Activated naive CD8-positive, alpha-beta T cell (primary cell): ENCODE results near the gene MAP3K2.

Source experiments
- H3K27ac Mint-ChIP-seq: one replicate; pipeline ENCODE4 v1.8.0; 2021; ENCODE audit warnings: mixed read lengths
- H3K27me3 Mint-ChIP-seq: one replicate; pipeline ENCODE4 v1.8.0; 2021; ENCODE audit warnings: mixed read lengths
- H3K36me3 Mint-ChIP-seq: one replicate; pipeline ENCODE4 v1.8.0; 2021; ENCODE audit warnings: mixed read lengths
- H3K4me1 Mint-ChIP-seq: one replicate; pipeline ENCODE4 v1.8.0; 2021; ENCODE audit warnings: low read depth, mixed read lengths
- H3K4me3 Mint-ChIP-seq: one replicate; pipeline ENCODE4 v1.8.0; 2021; ENCODE audit warnings: mild to moderate bottlenecking, mixed read lengths
- H3K9me3 Mint-ChIP-seq: one replicate; pipeline ENCODE4 v1.8.0; 2021; ENCODE audit warnings: low read depth, mixed read lengths

MAP3K2 gene

GRCh38 chr2:127423880-127424279 is 36.1 kb upstream of the MAP3K2 start:
- Mint-ChIP-seq H3K4me3 (peak overlapping the region; percentile 5), H3K4me1 (peaks cover 10% of the 10 kb centered on the region), H3K27ac (no peak overlapping the region), H3K9me3 (no peaks in the 10 kb centered on the region), H3K27me3 (peaks cover 28% of the 10 kb centered on the region), H3K36me3 (no peaks in the 10 kb centered on the region)

DNA sequence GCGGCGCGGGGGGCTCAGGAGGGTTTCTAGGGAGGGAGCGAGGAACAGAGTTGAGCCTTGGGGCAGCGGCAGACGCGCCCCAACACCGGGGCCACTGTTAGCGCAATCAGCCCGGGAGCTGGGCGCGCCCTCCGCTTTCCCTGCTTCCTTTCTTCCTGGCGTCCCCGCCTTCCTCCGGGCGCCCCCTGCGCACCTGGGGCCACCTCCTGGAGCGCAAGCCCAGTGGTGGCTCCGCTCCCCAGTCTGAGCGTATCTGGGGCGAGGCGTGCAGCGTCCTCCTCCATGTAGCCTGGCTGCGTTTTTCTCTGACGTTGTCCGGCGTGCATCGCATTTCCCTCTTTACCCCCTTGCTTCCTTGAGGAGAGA is 35.7 kb upstream of the MAP3K2 start:
- Mint-ChIP-seq H3K4me1 (peaks cover 10% of the 10 kb centered on the region), H3K27ac (no peak overlapping the region), H3K36me3 (no peaks in the 10 kb centered on the region), H3K9me3 (no peaks in the 10 kb centered on the region), H3K4me3 (peak overlapping the region; percentile 5), H3K27me3 (peaks cover 28% of the 10 kb centered on the region)

DNA sequence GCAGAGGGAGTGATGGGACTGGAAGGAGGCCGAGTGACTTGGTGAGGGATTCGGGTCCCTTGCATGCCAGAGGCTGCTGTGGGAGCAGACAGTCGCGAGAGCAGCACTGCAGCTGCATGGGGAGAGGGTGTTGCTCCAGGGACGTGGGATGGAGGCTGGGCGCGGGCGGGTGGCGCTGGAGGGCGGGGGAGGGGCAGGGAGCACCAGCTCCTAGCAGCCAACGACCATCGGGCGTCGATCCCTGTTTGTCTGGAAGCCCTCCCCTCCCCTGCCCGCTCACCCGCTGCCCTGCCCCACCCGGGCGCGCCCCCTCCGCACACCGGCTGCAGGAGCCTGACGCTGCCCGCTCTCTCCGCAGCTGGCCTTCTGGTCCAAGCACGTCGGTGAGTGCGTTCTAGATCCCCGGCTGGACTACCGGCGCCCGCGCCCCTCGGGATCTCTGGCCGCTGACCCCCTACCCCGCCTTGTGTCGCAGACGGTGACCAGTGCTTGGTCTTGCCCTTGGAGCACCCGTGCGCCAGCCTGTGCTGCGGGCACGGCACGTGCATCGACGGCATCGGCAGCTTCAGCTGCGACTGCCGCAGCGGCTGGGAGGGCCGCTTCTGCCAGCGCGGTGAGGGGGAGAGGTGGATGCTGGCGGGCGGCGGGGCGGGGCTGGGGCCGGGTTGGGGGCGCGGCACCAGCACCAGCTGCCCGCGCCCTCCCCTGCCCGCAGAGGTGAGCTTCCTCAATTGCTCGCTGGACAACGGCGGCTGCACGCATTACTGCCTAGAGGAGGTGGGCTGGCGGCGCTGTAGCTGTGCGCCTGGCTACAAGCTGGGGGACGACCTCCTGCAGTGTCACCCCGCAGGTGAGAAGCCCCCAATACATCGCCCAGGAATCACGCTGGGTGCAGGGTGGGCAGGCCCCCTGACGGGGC is 35.0 kb upstream of the MAP3K2 start:
- peaks cover 28% of the 10 kb centered on the region for H3K27me3 Mint-ChIP-seq
- H3K36me3 Mint-ChIP-seq = no peaks in the 10 kb centered on the region
- peaks cover 10% of the 10 kb centered on the region for H3K4me1 Mint-ChIP-seq
- H3K4me3 Mint-ChIP-seq = peak overlapping the region; percentile 46
- H3K27ac Mint-ChIP-seq = no peak overlapping the region
- H3K9me3 Mint-ChIP-seq = no peaks in the 10 kb centered on the region

- H3K9me3 Mint-ChIP-seq = no peaks in the 10 kb centered on the region
- no peak overlapping the region for H3K27ac Mint-ChIP-seq
- peaks cover 13% of the 10 kb centered on the region for H3K4me1 Mint-ChIP-seq
- no peaks in the 10 kb centered on the region for H3K36me3 Mint-ChIP-seq
- peaks cover 28% of the 10 kb centered on the region for H3K27me3 Mint-ChIP-seq
- peak overlapping the region; percentile 40 for H3K4me3 Mint-ChIP-seq
These were observed 34.2 kb upstream of the MAP3K2 start for GRCh38 chr2:127421871-127422558.

- Mint-ChIP-seq H3K27me3 (peaks cover 28% of the 10 kb centered on the region), H3K27ac (no peak overlapping the region), H3K9me3 (no peaks in the 10 kb centered on the region), H3K4me3 (peak overlapping the region; percentile 20), H3K36me3 (no peaks in the 10 kb centered on the region), H3K4me1 (peaks cover 20% of the 10 kb centered on the region)
These were observed 33.5 kb upstream of the MAP3K2 start for GRCh38 chr2:127421116-127421800.

- peaks cover 26% of the 10 kb centered on the region for H3K4me1 Mint-ChIP-seq
- H3K27ac Mint-ChIP-seq = no peak overlapping the region
- peaks cover 21% of the 10 kb centered on the region for H3K27me3 Mint-ChIP-seq
- H3K9me3 Mint-ChIP-seq = no peaks in the 10 kb centered on the region
- no peak overlapping the region for H3K4me3 Mint-ChIP-seq
- H3K36me3 Mint-ChIP-seq = no peaks in the 10 kb centered on the region
These were observed 32.5 kb upstream of the MAP3K2 start for GRCh38 chr2:127420039-127420864.

GRCh38 chr2:127419448-127420038 is 31.8 kb upstream of the MAP3K2 start:
- Mint-ChIP-seq H3K36me3 (no peaks in the 10 kb centered on the region), H3K4me3 (no peak overlapping the region)

GRCh38 chr2:127419112-127419430 is 31.3 kb upstream of the MAP3K2 start:
- Mint-ChIP-seq H3K36me3 (no peaks in the 10 kb centered on the region), H3K4me3 (no peak overlapping the region), H3K27me3 (peaks cover 17% of the 10 kb centered on the region), H3K9me3 (no peaks in the 10 kb centered on the region), H3K27ac (no peak overlapping the region), H3K4me1 (peaks cover 26% of the 10 kb centered on the region)

More at GRCh38 chr2:127419448-127420038, 31.8 kb upstream of the MAP3K2 start:
- Mint-ChIP-seq H3K27ac (no peak overlapping the region), H3K9me3 (no peaks in the 10 kb centered on the region), H3K27me3 (peaks cover 17% of the 10 kb centered on the region), H3K4me1 (peaks cover 26% of the 10 kb centered on the region)

- Mint-ChIP-seq H3K4me1 (peaks cover 20% of the 10 kb centered on the region), H3K27me3 (peaks cover 12% of the 10 kb centered on the region), H3K9me3 (no peaks in the 10 kb centered on the region), H3K36me3 (no peaks in the 10 kb centered on the region), H3K4me3 (peak within 1 kb of the TSS; percentile 42), H3K27ac (no peak within 1 kb of the TSS)
These were observed 30.7 kb upstream of the MAP3K2 start, which contains the start of gene PROC for GRCh38 chr2:127418300-127419111. Gene PROC, plus strand, starts transcription at chr2:127418427. Its CDS starts 1,516 bp downstream, at chr2:127419943.

- Mint-ChIP-seq H3K27me3 (peaks cover 12% of the 10 kb centered on the region), H3K4me3 (peak overlapping the region; percentile 42), H3K27ac (no peak overlapping the region), H3K9me3 (no peaks in the 10 kb centered on the region), H3K36me3 (peaks cover 4% of the 10 kb centered on the region), H3K4me1 (peaks cover 22% of the 10 kb centered on the region)
These were observed 29.6 kb upstream of the MAP3K2 start for GRCh38 chr2:127417406-127417805.

GRCh38 chr2:127416506-127417001 is 28.8 kb upstream of the MAP3K2 start:
- H3K27ac Mint-ChIP-seq = no peak overlapping the region
- H3K9me3 Mint-ChIP-seq = no peaks in the 10 kb centered on the region
- H3K4me1 Mint-ChIP-seq = peaks cover 22% of the 10 kb centered on the region
- peak overlapping the region; percentile 80 for H3K4me3 Mint-ChIP-seq
- peaks cover 4% of the 10 kb centered on the region for H3K36me3 Mint-ChIP-seq
- peaks cover 6% of the 10 kb centered on the region for H3K27me3 Mint-ChIP-seq

GRCh38 chr2:127415593-127416505 is 28.1 kb upstream of the MAP3K2 start:
- Mint-ChIP-seq H3K4me3 (peak overlapping the region; percentile 80), H3K4me1 (peaks cover 29% of the 10 kb centered on the region), H3K9me3 (no peaks in the 10 kb centered on the region), H3K27ac (no peak overlapping the region), H3K27me3 (peaks cover 1% of the 10 kb centered on the region), H3K36me3 (peaks cover 4% of the 10 kb centered on the region)
